PC-9 (cell line): ENCODE measurements around the gene HOXA4. TPM values are rescaled to one million over a fixed set of nuclear protein-coding genes. Genes with fewer than 3 reads are reported as not detected.

Experiments
- BruUV-seq: library from RNA; stranded (reverse); fragments of 400-500 nt; replicated peaks from 2 replicates; lab custom pipeline; 2021; lab: Mats Ljungman, UMichigan
- CTCF ChIA-PET: fragments of 300-600 bp; sonication (Branson Sonifier 250); formaldehyde crosslinking; loops from one replicate; lab custom pipeline; 2022; ENCODE audit warnings: antibody characterized with exemption; lab: Charles Lee
- POLR2A ChIA-PET: fragments of 300-600 bp; sonication (Branson Sonifier 250); formaldehyde crosslinking; loops from one replicate; lab custom pipeline; 2022; ENCODE audit warnings: antibody characterized with exemption; ENCODE audit not compliant: unreplicated experiment; lab: Charles Lee
- DNase-seq, 2 experiments: peaks; one replicate each; pipeline versions ENCODE4 v3.0.0 to v3.0.0-alpha.2; 2015 to 2022; ENCODE audit warnings: mixed read lengths in 1 of 2
- H2AFZ ChIP-seq: fragments of 200-600 bp; sonication (generic); 2 replicates; pipeline ENCODE4 v1.8.1; 2017; ENCODE audit warnings: antibody characterized with exemption
- H3F3A ChIP-seq: fragments of 200-600 bp; sonication (generic); 2 replicates; pipeline ENCODE4 v1.8.1; 2017; ENCODE audit warnings: antibody characterized with exemption, mild to moderate bottlenecking, low read depth; ENCODE audit not compliant: insufficient read depth
- H3K27ac ChIP-seq: fragments of 200-600 bp; sonication (generic); 2 replicates; pipeline ENCODE4 v1.6.1; 2016; ENCODE audit warnings: mixed run types
- H3K27me3 ChIP-seq: fragments of 200-600 bp; sonication (generic); 2 replicates; pipeline ENCODE4 v1.6.1; 2016; ENCODE audit warnings: low read depth, mixed run types; ENCODE audit not compliant: insufficient read depth
- H3K36me3 ChIP-seq: fragments of 200-600 bp; sonication (generic); 2 replicates; pipeline ENCODE4 v1.6.1; 2016; ENCODE audit warnings: low read depth, mixed run types
- H3K4me1 ChIP-seq: fragments of 200-600 bp; sonication (generic); replicated peaks from 2 replicates; pipeline ENCODE4 v1.6.1; 2016; ENCODE audit warnings: mixed run types; ENCODE audit not compliant: insufficient read depth
- H3K4me2 ChIP-seq: fragments of 200-600 bp; sonication (generic); 2 replicates; pipeline ENCODE4 v1.6.1; 2017; ENCODE audit warnings: mixed run types
- H3K4me3 ChIP-seq: fragments of 200-600 bp; sonication (generic); 2 replicates; pipeline ENCODE4 v1.6.1; 2016; ENCODE audit warnings: mixed run types
- H3K79me2 ChIP-seq: fragments of 200-600 bp; sonication (generic); 2 replicates; pipeline ENCODE4 v1.6.1; 2017; ENCODE audit warnings: low read depth, mixed run types
- H3K9me2 ChIP-seq: fragments of 200-600 bp; sonication (generic); 2 replicates; pipeline ENCODE4 v1.8.1; 2017; ENCODE audit warnings: mild to moderate bottlenecking; ENCODE audit not compliant: insufficient read depth
- H3K9me3 ChIP-seq: fragments of 200-600 bp; sonication (generic); 2 replicates; pipeline ENCODE4 v1.8.1; 2016; ENCODE audit warnings: low read depth; ENCODE audit not compliant: insufficient read depth
- H4K20me1 ChIP-seq: fragments of 200-600 bp; sonication (generic); 2 replicates; pipeline ENCODE4 v1.8.1; 2017; ENCODE audit not compliant: insufficient read depth
- EZH2 ChIP-seq: fragments of 200-600 bp; sonication (generic); IDR thresholded peaks from 2 replicates; pipeline ENCODE4 v1.8.0; 2017; ENCODE audit warnings: antibody characterized with exemption, low read depth
- intact Hi-C: fragments of 100-400 bp; cut with micrococcal nuclease; formaldehyde crosslinking; loops from one replicate; pipeline ENCODE4 v1.10.0; 2022; ENCODE audit not compliant: unreplicated experiment
- total RNA-seq: library from RNA; stranded (reverse); gene quantifications from 2 replicates; pipeline ENCODE4 v1.2.3, GENCODE V29; 2021
- TF ChIP-seq, protein P1 (sequence below): fragments of 200-600 bp; sonication (generic); conservative IDR thresholded peaks from 2 replicates; pipeline ENCODE4 v1.6.1; 2017; ENCODE audit warnings: mixed run types, antibody characterized with exemption, mild to moderate bottlenecking, moderate library complexity

Gene HOXA4
- total RNA-seq, 1 experiment from 2014 or later = not detected

DNA sequence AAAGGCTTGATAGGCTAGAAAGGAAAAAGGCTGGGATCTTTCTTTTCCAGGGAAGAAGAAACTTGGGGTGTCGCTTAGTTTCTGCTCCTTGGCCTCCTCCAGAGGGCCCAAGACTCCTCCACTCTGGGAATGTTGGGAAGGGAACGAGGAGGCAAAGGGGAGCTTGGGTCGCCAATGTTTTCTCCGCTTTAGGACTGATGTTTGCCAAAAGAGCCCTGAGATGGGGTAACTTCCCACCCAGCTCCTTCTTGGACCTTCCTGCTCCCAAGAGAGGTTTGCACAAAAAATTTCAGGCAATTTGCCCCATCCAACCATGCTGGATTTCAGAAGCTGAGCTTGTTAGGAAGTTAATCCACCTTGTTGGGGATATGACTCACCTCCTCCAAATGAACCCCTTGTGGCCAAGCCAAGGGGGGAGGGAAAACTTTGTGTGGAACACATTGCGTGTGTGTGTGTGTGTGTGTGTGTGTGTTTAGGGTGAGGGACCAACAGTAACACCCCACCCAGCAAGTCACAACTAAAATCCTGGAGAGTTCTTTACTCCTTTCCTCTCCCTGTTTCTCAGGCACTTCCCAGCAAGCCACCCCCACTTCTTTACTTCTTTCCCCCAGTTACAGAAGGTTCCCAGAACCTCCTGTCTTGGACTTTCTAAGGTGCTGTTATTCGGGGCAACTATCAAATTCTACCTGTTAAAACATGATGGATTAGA is 19.4 kb downstream of the HOXA4 start:
- Histone ChIP-seq H2AFZ (no peak overlapping the region), H3K4me2 (peak overlapping the region; percentile 87), H3K4me1 (peaks cover 29% of the 10 kb centered on the region), H3F3A (peaks cover 64% of the 10 kb centered on the region), H3K79me2 (peaks cover 89% of the 10 kb centered on the region), H3K36me3 (peaks cover 45% of the 10 kb centered on the region), H3K27ac (peak overlapping the region; percentile 92), H3K9me3 (no peaks in the 10 kb centered on the region), H3K4me3 (peak overlapping the region; percentile 80), H3K27me3 (no peaks in the 10 kb centered on the region), H3K9me2 (no peaks in the 10 kb centered on the region), H4K20me1 (no peaks in the 10 kb centered on the region)
- no TSS peak for BruUV-seq
- intact Hi-C loops = loop anchor here (1.0 to 10.0 kb wide), 3 partner anchors 84 to 634 kb away; partner anchors contain the start of gene TAX1BP1
- CTCF ChIA-PET = interaction anchor here (0.8 kb wide), 1 partner anchor 29 kb away, joined by 3 read pairs; no protein-coding TSS in a partner anchor
- POLR2A ChIA-PET = no interaction called here
- TF ChIP-seq, protein P1, sequence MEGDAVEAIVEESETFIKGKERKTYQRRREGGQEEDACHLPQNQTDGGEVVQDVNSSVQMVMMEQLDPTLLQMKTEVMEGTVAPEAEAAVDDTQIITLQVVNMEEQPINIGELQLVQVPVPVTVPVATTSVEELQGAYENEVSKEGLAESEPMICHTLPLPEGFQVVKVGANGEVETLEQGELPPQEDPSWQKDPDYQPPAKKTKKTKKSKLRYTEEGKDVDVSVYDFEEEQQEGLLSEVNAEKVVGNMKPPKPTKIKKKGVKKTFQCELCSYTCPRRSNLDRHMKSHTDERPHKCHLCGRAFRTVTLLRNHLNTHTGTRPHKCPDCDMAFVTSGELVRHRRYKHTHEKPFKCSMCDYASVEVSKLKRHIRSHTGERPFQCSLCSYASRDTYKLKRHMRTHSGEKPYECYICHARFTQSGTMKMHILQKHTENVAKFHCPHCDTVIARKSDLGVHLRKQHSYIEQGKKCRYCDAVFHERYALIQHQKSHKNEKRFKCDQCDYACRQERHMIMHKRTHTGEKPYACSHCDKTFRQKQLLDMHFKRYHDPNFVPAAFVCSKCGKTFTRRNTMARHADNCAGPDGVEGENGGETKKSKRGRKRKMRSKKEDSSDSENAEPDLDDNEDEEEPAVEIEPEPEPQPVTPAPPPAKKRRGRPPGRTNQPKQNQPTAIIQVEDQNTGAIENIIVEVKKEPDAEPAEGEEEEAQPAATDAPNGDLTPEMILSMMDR = no peak
- TF ChIP-seq EZH2 = no peak
- peak; percentile 52 to 85 for DNase-seq

DNA sequence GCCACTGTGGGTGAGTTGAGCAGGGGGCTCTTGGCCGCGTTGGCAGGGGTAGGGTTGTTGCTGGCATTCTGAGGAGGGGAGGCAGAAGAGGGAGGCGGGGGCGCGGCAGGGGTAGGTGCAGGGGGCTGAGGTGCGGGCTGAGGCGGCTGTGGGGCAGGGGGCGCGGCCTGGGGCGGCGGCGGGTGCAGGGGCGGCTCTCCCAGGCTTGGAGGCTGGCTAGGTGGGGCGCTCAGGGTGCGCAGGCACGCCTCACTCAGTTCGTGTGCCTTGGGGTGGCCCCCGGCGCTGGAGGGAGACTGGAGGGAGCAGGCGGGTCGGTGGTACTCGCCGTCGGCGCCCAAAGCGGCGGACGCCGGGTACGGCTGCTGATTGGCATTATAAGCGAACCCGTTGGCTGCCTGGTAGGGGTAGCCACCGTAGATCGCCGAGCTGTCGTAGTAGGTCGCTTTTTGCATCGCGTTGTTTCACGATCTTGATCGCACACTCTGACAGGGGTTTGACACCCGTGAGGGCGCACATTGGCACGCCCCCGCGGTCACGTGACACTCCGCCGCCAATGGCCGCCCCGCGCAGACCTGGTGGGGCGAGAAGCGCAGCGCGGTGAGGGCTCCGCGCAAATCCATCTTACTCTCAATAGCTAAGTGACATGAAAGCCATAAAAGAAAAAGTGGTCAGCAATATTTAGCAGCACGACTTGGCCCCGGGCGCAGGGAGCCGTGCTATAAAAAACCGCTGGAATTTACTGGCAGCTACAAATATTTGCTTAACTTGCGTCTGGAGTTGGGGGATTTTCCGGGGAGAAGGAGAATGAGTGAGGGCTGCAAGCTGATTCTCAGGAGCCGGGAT is 20.1 kb downstream of the HOXA4 start:
- TF ChIP-seq, protein P1 = no peak
- no peak for TF ChIP-seq EZH2
- Histone ChIP-seq H4K20me1 (no peaks in the 10 kb centered on the region), H3K79me2 (peaks cover 86% of the 10 kb centered on the region), H3K4me3 (peak overlapping the region; percentile 80; the same call in 1 of the 2 replicates), H3K27ac (peak overlapping the region; percentile 92), H3K4me1 (peaks cover 29% of the 10 kb centered on the region), H2AFZ (no peak overlapping the region), H3F3A (peaks cover 64% of the 10 kb centered on the region), H3K36me3 (peaks cover 41% of the 10 kb centered on the region), H3K9me2 (no peaks in the 10 kb centered on the region), H3K27me3 (no peaks in the 10 kb centered on the region), H3K4me2 (peak overlapping the region; percentile 87), H3K9me3 (no peaks in the 10 kb centered on the region)
- POLR2A ChIA-PET = no interaction called here
- peak in 1 of 2 experiments; percentile 22 for DNase-seq
- intact Hi-C loops = loop anchor here (1.0 to 10.0 kb wide), 3 partner anchors 83 to 634 kb away; partner anchors contain the start of gene TAX1BP1
- no TSS peak for BruUV-seq
- CTCF ChIA-PET = interaction anchor here (0.8 kb wide), 1 partner anchor 29 kb away, joined by 3 read pairs; no protein-coding TSS in a partner anchor

GRCh38 chr7:27109466-27110185 is 20.9 kb downstream of the HOXA4 start:
- CTCF ChIA-PET = no interaction called here
- no peaks in the 10 kb centered on the region for H4K20me1 ChIP-seq
- no peak overlapping the region for H3K4me2 ChIP-seq
- H3K27me3 ChIP-seq = no peaks in the 10 kb centered on the region
- peaks cover 41% of the 10 kb centered on the region for H3K36me3 ChIP-seq
- H2AFZ ChIP-seq = no peak overlapping the region
- peaks cover 58% of the 10 kb centered on the region for H3F3A ChIP-seq
- peaks cover 79% of the 10 kb centered on the region for H3K79me2 ChIP-seq
- H3K9me2 ChIP-seq = no peaks in the 10 kb centered on the region
- BruUV-seq = no TSS peak
- no peak overlapping the region for H3K27ac ChIP-seq
- no peak overlapping the region for H3K4me3 ChIP-seq
- POLR2A ChIA-PET = no interaction called here
- H3K9me3 ChIP-seq = no peaks in the 10 kb centered on the region
- TF ChIP-seq, protein P1 = no peak
- no peak for TF ChIP-seq EZH2
- DNase-seq = no peak
- intact Hi-C loops = loop anchor here (5.0 to 10.0 kb wide), 2 partner anchors 82 to 635 kb away; partner anchors contain the start of gene TAX1BP1
- H3K4me1 ChIP-seq = peaks cover 29% of the 10 kb centered on the region
